AG09319 (cell line): ENCODE measurements around the gene ADGRL3.

Source experiments
- DNase-seq: peaks from one replicate; pipeline ENCODE4 v3.0.0-alpha.2; 2010; ENCODE audit warnings: low read depth; ENCODE audit errors: extremely low read depth
- TF ChIP-seq, protein P1 (sequence below): IDR thresholded peaks from 2 replicates; pipeline ENCODE4 v1.5.1; 2011; ENCODE audit warnings: low read depth, mild to moderate bottlenecking, inconsistent platforms, low read length, moderate library complexity

The ADGRL3 gene

GRCh38 chr4:61446941-61447340, 246.8 kb downstream of the ADGRL3 start:
- TF ChIP-seq, protein P1, sequence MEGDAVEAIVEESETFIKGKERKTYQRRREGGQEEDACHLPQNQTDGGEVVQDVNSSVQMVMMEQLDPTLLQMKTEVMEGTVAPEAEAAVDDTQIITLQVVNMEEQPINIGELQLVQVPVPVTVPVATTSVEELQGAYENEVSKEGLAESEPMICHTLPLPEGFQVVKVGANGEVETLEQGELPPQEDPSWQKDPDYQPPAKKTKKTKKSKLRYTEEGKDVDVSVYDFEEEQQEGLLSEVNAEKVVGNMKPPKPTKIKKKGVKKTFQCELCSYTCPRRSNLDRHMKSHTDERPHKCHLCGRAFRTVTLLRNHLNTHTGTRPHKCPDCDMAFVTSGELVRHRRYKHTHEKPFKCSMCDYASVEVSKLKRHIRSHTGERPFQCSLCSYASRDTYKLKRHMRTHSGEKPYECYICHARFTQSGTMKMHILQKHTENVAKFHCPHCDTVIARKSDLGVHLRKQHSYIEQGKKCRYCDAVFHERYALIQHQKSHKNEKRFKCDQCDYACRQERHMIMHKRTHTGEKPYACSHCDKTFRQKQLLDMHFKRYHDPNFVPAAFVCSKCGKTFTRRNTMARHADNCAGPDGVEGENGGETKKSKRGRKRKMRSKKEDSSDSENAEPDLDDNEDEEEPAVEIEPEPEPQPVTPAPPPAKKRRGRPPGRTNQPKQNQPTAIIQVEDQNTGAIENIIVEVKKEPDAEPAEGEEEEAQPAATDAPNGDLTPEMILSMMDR = no peak
- no peak for DNase-seq

DNA sequence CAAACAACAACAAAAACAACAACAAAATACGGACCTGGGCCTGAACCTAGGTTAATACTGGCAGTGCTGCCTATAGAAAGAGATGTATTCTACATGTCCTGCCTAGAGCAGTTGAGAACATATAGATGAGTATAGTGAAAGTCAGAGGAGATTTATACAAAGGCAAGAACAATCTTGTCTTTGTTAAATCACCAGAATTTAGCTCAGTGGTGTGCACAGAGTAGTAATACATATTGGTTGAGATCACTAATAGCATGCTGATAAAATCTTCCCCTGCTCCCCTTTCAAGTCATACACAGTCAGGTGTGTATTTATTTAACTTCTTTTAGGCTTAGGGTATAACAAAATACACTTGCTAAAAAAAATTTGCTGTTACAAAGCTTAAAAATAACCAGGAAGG, 247.8 kb downstream of the ADGRL3 start:
- TF ChIP-seq, protein P1 = no peak
- DNase-seq = no peak

DNA sequence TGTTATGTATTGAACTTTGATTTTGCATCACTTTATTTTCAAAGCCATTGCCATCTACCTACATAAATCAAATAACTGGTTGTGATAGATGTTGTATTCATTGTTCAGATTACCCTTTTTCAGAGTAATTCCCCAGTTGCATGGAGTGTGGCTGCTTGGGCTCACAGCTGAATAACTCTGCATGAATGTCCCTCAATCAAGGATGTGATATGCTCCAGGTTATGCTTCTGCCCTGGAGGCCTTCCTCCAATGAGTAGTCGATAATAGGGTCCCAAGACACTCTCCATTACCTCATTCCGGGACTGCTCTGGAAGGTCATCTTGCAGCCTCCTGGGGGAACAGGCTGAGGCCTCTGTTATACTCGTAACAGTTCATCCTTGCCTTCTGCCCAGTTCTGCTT, 251.8 kb downstream of the ADGRL3 start:
- DNase-seq = no peak
- TF ChIP-seq, protein P1 = no peak

DNA sequence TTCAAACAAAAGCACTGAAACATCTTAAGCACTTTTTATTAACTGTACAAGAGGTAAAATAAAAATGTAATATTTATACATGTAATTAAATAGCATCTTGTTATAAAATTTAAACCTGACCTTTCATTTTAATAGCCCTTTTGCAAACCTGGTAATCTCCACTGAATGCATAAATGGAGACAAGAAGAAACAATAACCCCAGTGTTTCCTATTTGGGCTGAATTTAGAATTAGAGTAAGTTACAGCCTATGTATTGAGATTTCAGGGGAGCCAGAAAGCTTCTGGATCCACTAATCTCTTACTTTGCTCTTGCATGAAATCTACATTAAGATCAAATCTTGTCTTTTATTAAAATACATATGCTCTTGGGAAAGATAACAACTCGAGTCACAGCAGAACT, 261.8 kb downstream of the ADGRL3 start:
- TF ChIP-seq, protein P1 = no peak
- no peak for DNase-seq

DNA sequence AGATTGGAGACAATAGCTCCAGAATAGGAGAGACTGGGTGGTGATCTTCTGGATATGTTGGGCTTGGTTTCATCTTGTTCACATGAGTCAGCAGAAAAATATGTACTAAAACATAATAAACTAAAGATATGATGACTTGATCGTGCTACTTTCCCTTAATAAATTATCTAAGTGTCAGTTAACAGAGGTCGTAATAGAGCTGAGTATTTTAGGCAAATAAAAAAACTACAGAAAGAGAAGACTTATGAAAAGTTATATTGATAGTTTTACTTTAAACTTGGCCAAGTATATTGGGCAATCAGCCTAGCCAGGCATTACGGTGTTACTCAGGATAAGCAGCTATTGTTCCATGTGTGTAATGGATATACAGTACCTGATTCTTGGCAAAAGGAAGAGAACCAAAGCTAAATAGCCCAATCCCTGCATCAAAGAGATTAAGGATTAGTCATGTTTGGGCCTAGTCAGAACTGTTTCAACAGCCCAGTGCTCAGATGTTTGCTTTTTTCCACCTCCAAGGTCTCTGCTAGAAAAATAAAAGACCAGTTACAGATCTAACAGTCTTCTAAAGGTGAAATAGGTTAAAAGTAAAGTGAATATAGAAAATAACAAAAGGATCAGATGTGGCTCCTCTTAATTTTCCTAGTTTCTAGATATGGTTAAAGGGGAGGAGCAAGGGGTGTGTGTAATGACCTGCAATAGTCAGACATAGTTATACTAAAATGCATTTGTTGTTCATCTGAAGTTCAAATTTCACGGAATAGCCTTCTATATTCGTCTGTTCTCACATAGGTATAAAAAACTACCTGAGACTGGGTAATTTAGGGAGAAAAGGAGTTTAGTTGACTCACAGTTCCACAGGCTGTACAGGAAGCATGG, 262.6 kb downstream of the ADGRL3 start:
- TF ChIP-seq, protein P1 = no peak
- DNase-seq = no peak

GRCh38 chr4:61468024-61468720, 268.0 kb downstream of the ADGRL3 start:
- TF ChIP-seq, protein P1 = no peak
- DNase-seq = no peak

GRCh38 chr4:61473306-61473705, 273.2 kb downstream of the ADGRL3 start:
- TF ChIP-seq, protein P1 = no peak
- DNase-seq = no peak
